Neural cell (in vitro differentiated cells): ENCODE measurements around the gene CBX8. TPM values are rescaled to one million over a fixed set of nuclear protein-coding genes. Genes with fewer than 3 reads are reported as not detected.

Source experiments
- H2AFZ ChIP-seq: fragments of 200-600, 300-800 bp; sonication (generic), shearing (Covaris generic); 2 replicates; pipeline ENCODE4 v1.6.0; 2014; ENCODE audit warnings: low read depth, mild to moderate bottlenecking, antibody characterized with exemption, low read length, moderate library complexity
- H3F3A ChIP-seq: fragments of 200-600 bp; shearing (Covaris generic); 2 replicates; pipeline ENCODE4 v1.6.1; 2016; ENCODE audit warnings: mild to moderate bottlenecking, moderate library complexity, mixed read lengths, antibody characterized with exemption, low read length; ENCODE audit not compliant: insufficient read depth, poor library complexity, severe bottlenecking
- H3K27ac ChIP-seq: fragments of 200-600, 300-800 bp; sonication (generic), shearing (Covaris generic); 2 replicates; pipeline ENCODE4 v1.5.1; 2014; ENCODE audit warnings: mild to moderate bottlenecking, low read length, moderate library complexity
- H3K27me3 ChIP-seq: fragments of 300-800, 200-600 bp; sonication (generic), shearing (Covaris generic); 2 replicates; pipeline ENCODE4 v1.6.0; 2014; ENCODE audit warnings: mild to moderate bottlenecking, low read depth, low read length, moderate library complexity; ENCODE audit not compliant: insufficient read depth
- H3K36me3 ChIP-seq: fragments of 300-800, 200-600 bp; sonication (generic), shearing (Covaris generic); 2 replicates; pipeline ENCODE4 v1.5.1; 2014; ENCODE audit warnings: mild to moderate bottlenecking, antibody characterized with exemption, low read length, moderate library complexity; ENCODE audit not compliant: insufficient read depth
- H3K4me2 ChIP-seq: fragments of 300-800, 200-600 bp; sonication (generic), shearing (Covaris generic); 2 replicates; pipeline ENCODE4 v1.6.0; 2014; ENCODE audit warnings: mild to moderate bottlenecking, low read length
- H3K4me3 ChIP-seq: fragments of 300-800, 200-600 bp; sonication (generic), shearing (Covaris generic); 2 replicates; pipeline ENCODE4 v1.5.1; 2014; ENCODE audit warnings: mild to moderate bottlenecking, low read length, moderate library complexity
- H3K79me2 ChIP-seq: fragments of 200-600 bp; shearing (Covaris generic); replicated peaks from 2 replicates; pipeline ENCODE4 v1.6.0; 2014; ENCODE audit warnings: mild to moderate bottlenecking, low read length, moderate library complexity; ENCODE audit not compliant: insufficient read depth
- H3K9ac ChIP-seq: fragments of 300-800, 200-600 bp; sonication (generic), shearing (Covaris generic); 2 replicates; pipeline ENCODE4 v1.6.1; 2016; ENCODE audit warnings: mild to moderate bottlenecking, low read length, mixed read lengths
- H3K9me2 ChIP-seq: fragments of 200-600 bp; shearing (Covaris generic); 2 replicates; pipeline ENCODE4 v1.6.1; 2016; ENCODE audit warnings: mild to moderate bottlenecking, low read length, mixed read lengths; ENCODE audit not compliant: insufficient read depth
- H3K9me3 ChIP-seq: fragments of 200-600, 300-800 bp; sonication (generic), shearing (Covaris generic); 2 replicates; pipeline ENCODE4 v1.6.1; 2016; ENCODE audit warnings: mild to moderate bottlenecking, mixed run types, low read length, moderate library complexity, mixed read lengths
- H4K20me1 ChIP-seq: fragments of 200-600 bp; shearing (Covaris generic); 2 replicates; pipeline ENCODE4 v1.6.1; 2016; ENCODE audit warnings: mild to moderate bottlenecking, mixed run types; ENCODE audit not compliant: insufficient read depth
- EP300 ChIP-seq: fragments of 450-650 bp; conservative IDR thresholded peaks from 2 replicates; pipeline ENCODE4 v1.6.1; 2014; ENCODE audit warnings: antibody characterized with exemption, mild to moderate bottlenecking, moderate library complexity; ENCODE audit not compliant: poor library complexity, severe bottlenecking
- EZH2 ChIP-seq: fragments of 200-600, 300-800 bp; shearing (Covaris generic), sonication (generic); IDR thresholded peaks from 2 replicates; pipeline ENCODE4 v1.6.1; 2014; ENCODE audit warnings: antibody characterized with exemption, low read length, borderline replicate concordance, mild to moderate bottlenecking; ENCODE audit not compliant: insufficient read depth, poor library complexity, severe bottlenecking
- MXI1 ChIP-seq: fragments of 450-650 bp; conservative IDR thresholded peaks from 2 replicates; pipeline ENCODE4 v1.6.1; 2014; ENCODE audit warnings: antibody characterized with exemption, mild to moderate bottlenecking; ENCODE audit not compliant: poor library complexity, severe bottlenecking
- POLR2AphosphoS5 ChIP-seq: IDR thresholded peaks from 2 replicates; pipeline ENCODE4 v1.6.1; 2012
- RAD21 ChIP-seq: fragments of 450-650 bp; conservative IDR thresholded peaks from 2 replicates; pipeline ENCODE4 v1.6.1; 2014; ENCODE audit warnings: antibody characterized with exemption, mild to moderate bottlenecking, moderate library complexity
- SMC3 ChIP-seq: fragments of 450-650 bp; conservative IDR thresholded peaks from 2 replicates; pipeline ENCODE4 v1.6.1; 2014; ENCODE audit warnings: antibody characterized with exemption, mild to moderate bottlenecking, moderate library complexity; ENCODE audit not compliant: poor library complexity
- TAF1 ChIP-seq: IDR thresholded peaks from 2 replicates; pipeline ENCODE4 v1.6.1; 2012; ENCODE audit warnings: low read depth
- polyA plus RNA-seq: library from polyadenylated mRNA; depleted of rRNA; stranded (reverse); fragments of >200 nt; gene quantifications from 2 replicates; pipeline ENCODE4 v1.2.3, GENCODE V29; 2014
- TF ChIP-seq, protein P1 (sequence below): fragments of 450-650 bp; IDR thresholded peaks from 2 replicates; pipeline ENCODE4 v1.5.1; 2014; ENCODE audit warnings: antibody characterized with exemption, mild to moderate bottlenecking, moderate library complexity; ENCODE audit not compliant: poor library complexity, severe bottlenecking
- TF ChIP-seq, protein P2 (sequence below): IDR thresholded peaks from 2 replicates; pipeline ENCODE4 v1.6.1; 2012; ENCODE audit warnings: borderline replicate concordance

The CBX8 gene
- polyA plus RNA-seq, 1 donor from 2014 or later = 15.4 TPM

DNA sequence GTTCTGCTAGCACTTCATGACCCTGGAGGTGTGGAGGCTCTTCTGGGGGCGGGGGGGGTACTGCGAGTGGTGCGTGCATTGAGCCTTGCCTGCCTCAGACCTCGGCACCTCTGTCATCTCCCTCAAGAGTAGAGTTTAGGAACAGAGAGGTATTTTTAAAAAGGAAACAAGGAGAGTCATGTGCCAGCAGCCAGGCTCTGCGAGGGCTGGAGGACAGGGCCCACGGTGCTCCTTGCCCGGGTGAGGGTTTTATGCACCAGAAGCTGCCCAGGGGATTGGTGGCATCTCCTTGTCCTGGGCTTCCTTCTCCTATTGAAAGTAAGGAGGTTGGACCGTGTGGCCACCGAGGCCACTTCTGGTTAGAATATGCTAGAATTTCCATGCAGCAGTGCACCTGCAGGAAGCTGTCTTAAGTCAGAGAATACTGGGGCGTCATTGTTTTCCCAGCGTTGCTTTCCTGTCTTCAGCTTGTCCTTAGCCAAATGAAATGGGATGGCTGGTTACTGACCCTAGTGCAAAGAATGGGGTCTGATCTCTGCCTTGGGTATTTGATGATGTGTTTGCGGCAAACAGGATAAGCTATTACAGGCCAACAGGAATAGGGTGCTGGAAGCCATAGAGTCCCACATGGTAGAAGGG is 15.7 kb downstream of the CBX8 start (continued):
- TF ChIP-seq, protein P1, sequence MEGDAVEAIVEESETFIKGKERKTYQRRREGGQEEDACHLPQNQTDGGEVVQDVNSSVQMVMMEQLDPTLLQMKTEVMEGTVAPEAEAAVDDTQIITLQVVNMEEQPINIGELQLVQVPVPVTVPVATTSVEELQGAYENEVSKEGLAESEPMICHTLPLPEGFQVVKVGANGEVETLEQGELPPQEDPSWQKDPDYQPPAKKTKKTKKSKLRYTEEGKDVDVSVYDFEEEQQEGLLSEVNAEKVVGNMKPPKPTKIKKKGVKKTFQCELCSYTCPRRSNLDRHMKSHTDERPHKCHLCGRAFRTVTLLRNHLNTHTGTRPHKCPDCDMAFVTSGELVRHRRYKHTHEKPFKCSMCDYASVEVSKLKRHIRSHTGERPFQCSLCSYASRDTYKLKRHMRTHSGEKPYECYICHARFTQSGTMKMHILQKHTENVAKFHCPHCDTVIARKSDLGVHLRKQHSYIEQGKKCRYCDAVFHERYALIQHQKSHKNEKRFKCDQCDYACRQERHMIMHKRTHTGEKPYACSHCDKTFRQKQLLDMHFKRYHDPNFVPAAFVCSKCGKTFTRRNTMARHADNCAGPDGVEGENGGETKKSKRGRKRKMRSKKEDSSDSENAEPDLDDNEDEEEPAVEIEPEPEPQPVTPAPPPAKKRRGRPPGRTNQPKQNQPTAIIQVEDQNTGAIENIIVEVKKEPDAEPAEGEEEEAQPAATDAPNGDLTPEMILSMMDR = no peak
- TF ChIP-seq POLR2AphosphoS5 = no peak
- TF ChIP-seq RAD21 = no peak
- no peak for TF ChIP-seq TAF1

DNA sequence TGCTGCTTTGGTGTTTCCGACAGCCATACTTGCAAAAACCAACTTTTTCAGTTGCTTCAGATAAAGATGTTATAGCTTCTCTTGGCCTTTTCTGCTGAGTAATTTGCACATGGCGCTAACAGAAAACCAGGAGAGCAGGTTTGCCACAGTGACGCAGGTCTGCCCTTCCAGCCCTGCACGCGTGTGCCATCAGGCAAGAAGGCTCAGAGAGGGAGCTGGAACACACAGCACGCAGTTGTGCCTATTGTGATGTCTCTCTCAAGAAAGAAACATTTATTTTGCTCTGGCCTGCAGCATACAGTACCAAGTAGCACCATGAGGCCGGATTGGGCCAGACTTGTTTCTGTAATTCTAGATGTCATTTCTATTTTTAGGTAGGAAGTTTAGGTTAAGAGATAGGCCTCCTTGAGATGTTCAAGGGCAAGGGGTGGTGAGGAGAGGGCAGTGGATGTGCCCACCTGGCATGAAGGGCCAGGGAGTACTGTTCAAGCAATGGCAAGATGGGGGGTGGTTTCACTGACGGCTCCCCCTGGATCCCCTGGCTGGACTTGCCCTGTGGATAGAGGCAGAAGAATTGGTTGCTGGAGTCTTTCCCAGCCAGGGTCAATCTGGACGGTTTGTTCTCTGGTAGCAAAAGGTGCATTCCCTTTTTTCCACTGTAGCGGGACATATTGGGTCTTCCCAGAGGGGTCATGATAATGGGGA is 17.1 kb downstream of the CBX8 start:
- H3K9ac ChIP-seq = no peak overlapping the region
- H3K27ac ChIP-seq = no peak overlapping the region
- H3F3A ChIP-seq = no peaks in the 10 kb centered on the region
- no peak overlapping the region for H2AFZ ChIP-seq
- no peaks in the 10 kb centered on the region for H3K36me3 ChIP-seq
- no peaks in the 10 kb centered on the region for H3K27me3 ChIP-seq
- no peaks in the 10 kb centered on the region for H3K9me2 ChIP-seq
- peaks cover 28% of the 10 kb centered on the region for H3K79me2 ChIP-seq
- H3K4me3 ChIP-seq = peak overlapping the region; percentile 77
- TF ChIP-seq POLR2AphosphoS5 = no peak
- no peak for TF ChIP-seq EP300
- TF ChIP-seq, protein P2, sequence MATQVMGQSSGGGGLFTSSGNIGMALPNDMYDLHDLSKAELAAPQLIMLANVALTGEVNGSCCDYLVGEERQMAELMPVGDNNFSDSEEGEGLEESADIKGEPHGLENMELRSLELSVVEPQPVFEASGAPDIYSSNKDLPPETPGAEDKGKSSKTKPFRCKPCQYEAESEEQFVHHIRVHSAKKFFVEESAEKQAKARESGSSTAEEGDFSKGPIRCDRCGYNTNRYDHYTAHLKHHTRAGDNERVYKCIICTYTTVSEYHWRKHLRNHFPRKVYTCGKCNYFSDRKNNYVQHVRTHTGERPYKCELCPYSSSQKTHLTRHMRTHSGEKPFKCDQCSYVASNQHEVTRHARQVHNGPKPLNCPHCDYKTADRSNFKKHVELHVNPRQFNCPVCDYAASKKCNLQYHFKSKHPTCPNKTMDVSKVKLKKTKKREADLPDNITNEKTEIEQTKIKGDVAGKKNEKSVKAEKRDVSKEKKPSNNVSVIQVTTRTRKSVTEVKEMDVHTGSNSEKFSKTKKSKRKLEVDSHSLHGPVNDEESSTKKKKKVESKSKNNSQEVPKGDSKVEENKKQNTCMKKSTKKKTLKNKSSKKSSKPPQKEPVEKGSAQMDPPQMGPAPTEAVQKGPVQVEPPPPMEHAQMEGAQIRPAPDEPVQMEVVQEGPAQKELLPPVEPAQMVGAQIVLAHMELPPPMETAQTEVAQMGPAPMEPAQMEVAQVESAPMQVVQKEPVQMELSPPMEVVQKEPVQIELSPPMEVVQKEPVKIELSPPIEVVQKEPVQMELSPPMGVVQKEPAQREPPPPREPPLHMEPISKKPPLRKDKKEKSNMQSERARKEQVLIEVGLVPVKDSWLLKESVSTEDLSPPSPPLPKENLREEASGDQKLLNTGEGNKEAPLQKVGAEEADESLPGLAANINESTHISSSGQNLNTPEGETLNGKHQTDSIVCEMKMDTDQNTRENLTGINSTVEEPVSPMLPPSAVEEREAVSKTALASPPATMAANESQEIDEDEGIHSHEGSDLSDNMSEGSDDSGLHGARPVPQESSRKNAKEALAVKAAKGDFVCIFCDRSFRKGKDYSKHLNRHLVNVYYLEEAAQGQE = no peak
- no peak for TF ChIP-seq MXI1
- TF ChIP-seq TAF1 = no peak
- TF ChIP-seq EZH2 = no peak
- H3K4me2 ChIP-seq = peak overlapping the region; percentile 49
- no peaks in the 10 kb centered on the region for H4K20me1 ChIP-seq
- no peaks in the 10 kb centered on the region for H3K9me3 ChIP-seq

DNA sequence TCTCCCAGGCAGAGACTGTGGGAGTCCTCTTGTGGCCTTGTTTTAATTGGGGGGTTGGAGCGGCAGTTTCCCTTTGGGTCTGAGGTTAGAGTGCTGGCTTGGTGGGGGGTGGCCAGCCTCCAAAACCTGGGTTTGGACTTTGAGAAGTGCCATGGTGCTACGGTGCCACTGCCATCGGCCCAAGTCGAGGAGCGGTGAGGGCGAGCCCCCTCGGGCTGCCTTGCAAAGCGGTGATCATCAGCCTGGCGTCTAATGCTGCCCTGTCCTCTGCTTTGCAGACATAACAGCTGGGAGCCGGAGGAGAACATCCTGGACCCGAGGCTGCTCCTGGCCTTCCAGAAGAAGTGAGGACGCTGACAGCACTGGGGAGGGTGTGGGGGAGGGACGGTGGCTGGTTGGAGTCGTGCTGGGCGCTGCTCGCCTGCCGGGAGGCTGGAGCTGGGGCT is 17.8 kb downstream of the CBX8 start:
- Histone ChIP-seq H2AFZ (no peak overlapping the region), H3K9me2 (no peaks in the 10 kb centered on the region), H3K27ac (peak overlapping the region; percentile 47), H4K20me1 (no peaks in the 10 kb centered on the region), H3K9ac (peak overlapping the region; percentile 79), H3K9me3 (no peaks in the 10 kb centered on the region), H3K27me3 (no peaks in the 10 kb centered on the region), H3K4me2 (peak overlapping the region; percentile 49), H3K79me2 (peaks cover 28% of the 10 kb centered on the region), H3K36me3 (no peaks in the 10 kb centered on the region), H3K4me3 (peak overlapping the region; percentile 77), H3F3A (no peaks in the 10 kb centered on the region)
- TF ChIP-seq RAD21 (no peak), TAF1 (no peak), MXI1 (no peak), SMC3 (no peak), EZH2 (no peak), POLR2AphosphoS5 (no peak), EP300 (no peak)
- TF ChIP-seq, protein P2 = no peak
- TF ChIP-seq, protein P1 = no peak
